ENCODE measurements around the gene ALPL.

Gene ALPL

GRCh38 chr1:21574466-21575151 lies 65.4 kb downstream of the ALPL start:
- peak in 1 of 58 donors; percentile 30 for DNase-seq

DNA sequence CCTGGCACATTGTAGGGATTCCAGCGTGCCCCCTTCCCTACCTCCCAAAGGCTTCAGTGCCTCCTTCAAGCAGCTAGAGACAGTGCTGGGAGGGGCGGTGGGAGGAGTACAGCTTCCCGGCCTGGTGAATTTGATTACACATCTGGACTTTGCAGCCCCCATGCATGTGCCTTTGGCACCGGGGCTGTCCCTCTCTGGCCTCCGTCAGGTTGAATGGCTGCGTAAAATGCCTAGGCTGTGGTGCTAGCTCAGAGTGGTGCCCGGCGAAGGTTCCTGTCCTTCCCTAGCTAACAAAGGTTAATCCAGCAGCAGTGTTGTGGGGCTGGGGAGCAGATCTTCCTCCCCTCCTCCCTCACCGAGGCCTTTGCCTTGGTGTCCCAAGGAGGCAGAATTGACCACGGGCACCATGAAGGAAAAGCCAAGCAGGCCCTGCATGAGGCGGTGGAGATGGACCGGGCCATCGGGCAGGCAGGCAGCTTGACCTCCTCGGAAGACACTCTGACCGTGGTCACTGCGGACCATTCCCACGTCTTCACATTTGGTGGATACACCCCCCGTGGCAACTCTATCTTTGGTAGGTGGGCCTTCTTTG lies 66.2 kb downstream of the ALPL start:
- DNase-seq = no peak

DNA sequence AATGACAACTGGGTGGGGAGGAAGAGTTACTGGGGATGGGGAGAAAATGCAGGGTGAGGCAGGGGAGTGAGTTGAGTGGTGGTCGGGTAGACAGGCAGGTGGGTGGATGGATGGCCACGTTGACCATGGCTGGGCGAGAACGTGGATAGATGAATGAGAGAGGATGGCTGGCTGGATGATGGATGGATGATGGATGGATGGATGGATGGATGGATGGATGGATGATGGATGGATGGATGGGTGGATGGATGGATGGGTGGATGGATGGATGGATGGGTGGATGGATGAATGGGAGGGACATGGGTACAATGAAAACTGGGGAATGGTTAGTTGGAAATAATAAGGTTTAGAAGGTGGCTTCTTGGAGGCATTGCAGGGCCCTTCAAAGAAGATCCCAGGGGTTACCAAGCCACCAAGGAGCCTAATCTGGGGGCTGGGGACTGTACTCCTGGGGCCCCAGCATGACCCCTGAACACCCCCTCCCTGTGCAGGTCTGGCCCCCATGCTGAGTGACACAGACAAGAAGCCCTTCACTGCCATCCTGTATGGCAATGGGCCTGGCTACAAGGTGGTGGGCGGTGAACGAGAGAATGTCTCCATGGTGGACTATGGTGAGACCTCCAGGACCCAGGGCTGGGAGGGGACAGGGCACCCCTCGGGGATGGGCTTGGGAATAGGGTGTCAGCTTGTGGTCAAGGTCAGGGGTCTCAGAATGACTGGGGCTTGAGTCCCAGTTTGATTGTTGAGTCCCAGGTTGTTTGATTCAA lies 67.0 kb downstream of the ALPL start:
- DNase-seq = no peak

GRCh38 chr1:21576798-21577187 lies 67.6 kb downstream of the ALPL start:
- no peak for DNase-seq

- DNase-seq = no peak
These were observed 68.1 kb downstream of the ALPL start for GRCh38 chr1:21577324-21577723.

- DNase-seq = no peak
These were observed 68.7 kb downstream of the ALPL start for GRCh38 chr1:21577933-21578332.

- DNase-seq = no peak
These were observed 70.6 kb downstream of the ALPL start for GRCh38 chr1:21579791-21580190.

GRCh38 chr1:21584096-21584495 lies 74.9 kb downstream of the ALPL start:
- no peak for DNase-seq

DNA sequence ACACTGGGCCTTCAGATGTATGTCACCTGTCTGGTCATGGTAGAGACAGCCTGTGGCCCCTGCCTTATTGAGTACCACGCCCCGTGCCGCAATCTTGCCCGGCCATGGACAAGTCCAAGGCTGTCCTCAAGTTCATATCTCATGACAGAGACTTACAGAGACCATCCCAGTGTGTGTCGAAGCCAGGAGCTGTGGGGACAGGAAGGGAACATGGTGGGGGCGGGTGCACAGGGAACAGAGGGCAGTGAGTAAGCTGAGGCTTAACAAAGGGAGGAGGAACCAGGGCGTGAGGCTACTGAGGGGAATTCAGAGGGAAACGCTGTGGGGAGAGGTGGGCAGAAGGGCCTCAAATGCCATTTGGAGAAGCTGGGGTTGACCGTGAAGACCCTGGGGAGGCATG lies 75.8 kb downstream of the ALPL start:
- no peak for DNase-seq

DNA sequence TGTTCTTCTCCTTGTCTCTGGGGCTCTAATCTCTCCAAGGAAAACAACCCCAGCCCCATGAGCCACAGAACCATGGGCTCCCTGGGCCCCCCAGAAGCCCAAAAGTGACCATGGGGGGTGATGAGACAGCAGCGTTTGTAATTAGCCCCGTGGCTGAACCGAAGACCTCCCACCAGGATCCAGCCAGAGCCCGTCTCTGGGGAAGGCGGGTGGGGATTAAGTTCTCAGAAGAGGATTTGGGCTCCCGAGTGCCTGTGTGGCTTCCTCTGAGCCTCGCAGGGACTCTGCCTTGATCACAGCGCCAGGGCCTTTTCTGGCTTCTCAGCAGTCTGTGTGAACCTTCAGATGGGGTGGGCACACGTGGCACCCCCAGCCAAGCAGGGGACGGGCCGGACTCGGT lies 77.0 kb downstream of the ALPL start:
- DNase-seq = no peak

DNA sequence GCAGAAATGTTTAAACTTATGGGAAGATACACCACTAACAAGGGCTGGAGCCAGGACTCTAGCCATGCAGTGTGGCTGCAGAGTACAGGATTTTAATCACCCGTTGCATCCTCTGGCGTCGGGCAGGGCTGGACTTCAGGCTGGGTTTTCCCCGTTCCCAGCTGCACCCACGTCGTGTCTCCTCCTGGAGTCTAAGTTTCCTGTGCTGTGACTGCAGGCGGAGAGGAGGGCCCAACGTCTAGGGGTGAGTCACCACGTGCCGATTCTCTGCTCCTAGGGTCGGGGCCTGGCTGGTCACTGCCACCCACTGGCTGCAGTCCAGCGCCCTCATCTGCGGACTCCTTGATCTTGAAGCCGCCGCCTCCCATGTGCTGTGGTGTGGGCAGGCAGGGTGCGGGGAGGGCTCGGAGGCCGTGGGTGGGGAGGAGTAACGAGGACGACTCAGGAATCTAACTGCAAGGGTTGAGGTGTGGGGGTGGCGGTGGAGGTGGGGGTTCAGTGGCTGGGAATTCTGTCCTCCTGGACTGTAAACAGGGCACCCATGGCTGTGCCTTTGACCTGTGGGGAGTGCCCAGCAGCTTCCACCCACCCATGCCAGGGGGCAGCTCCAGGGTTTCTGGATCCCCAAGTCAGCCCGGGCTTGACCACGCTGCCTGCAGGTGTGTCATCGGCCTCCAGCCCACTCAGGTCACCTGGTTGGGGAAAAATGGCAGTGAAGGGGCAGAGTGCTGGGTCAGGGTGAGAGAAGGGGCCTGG lies 77.8 kb downstream of the ALPL start:
- DNase-seq = peak in 4 of 58 donors; percentile 13 to 74 (median 22)

GRCh38 chr1:21587602-21587953 lies 78.4 kb downstream of the ALPL start:
- no peak for DNase-seq

DNA sequence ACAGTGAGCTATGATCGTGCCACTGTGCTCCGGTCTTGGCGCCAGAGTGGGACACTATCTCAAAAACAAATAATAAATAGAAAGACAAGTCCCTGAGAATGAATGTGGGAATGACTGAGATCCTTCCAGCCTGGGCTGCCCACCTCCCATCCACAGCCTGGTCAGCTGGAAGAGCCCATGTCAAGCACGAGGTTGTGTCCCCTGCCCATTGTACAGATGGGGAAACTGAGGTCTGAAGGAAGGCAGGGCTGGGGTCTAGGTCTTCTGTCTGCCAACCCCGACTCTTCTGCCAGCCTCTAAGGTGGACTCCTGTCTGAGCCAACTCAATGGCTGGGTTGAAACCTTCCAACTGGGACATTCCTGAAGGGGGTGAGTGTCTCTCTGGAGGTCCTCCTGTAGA lies 80.4 kb downstream of the ALPL start:
- no peak for DNase-seq

GRCh38 chr1:21590126-21590880 lies 81.1 kb downstream of the ALPL start:
- DNase-seq = peak in 23 of 58 donors; percentile 7 to 69 (median 25)

DNA sequence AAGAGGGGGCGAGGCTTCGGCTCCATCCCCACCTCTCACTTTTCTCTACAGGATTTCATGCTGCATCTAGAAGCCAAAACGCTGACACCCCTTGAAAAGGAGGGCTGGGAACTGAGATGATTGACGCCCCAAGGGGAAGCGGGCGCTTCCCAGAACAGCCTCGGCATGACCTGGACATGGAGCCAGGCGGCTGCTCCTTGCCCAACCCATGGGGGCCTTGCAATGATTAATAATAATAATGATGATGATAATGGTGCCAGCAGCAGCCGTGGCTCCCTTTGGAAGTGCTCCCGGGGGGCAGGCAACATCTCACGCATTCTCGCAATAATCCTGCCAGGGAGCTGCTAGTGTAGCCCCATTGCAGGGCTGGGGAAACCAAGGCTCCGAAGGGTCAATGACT lies 81.7 kb downstream of the ALPL start:
- DNase-seq = no peak

DNA sequence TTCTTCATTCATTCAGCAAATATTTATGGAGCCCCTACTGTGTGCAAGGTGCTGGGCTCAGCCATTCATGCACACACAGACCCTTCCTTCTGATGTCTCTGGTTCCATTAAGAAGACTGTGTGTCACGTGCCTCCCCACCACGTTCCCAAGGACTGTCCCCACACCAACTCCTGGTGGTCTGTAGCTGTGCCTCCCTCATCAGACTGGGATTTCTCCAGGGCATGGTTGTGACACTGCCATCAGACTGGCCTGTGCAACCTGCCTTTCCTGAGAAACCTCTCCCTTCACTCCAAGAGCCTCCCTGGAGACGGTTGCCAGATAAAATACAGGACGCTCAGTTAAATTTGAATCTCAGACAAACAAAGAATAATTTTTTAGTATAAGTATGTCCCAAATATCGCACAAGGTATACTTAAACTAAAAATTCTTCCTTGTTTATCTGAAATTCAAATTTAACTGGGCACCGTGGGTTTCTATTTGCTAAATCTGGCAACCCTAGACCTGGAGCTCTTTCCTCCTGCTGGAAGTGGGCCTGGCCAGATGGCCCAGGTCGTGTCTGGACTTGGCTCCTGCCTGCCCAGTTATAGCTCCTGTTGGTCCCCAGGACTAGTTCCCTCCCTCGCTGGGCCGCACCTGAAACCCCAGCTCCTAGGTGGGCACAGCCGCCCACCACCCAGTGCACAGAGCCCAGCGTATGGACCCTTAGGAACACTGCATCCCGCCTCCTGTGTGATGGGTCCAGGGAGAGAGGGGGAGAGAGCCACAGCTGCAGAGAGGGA lies 83.1 kb downstream of the ALPL start:
- DNase-seq = no peak

DNA sequence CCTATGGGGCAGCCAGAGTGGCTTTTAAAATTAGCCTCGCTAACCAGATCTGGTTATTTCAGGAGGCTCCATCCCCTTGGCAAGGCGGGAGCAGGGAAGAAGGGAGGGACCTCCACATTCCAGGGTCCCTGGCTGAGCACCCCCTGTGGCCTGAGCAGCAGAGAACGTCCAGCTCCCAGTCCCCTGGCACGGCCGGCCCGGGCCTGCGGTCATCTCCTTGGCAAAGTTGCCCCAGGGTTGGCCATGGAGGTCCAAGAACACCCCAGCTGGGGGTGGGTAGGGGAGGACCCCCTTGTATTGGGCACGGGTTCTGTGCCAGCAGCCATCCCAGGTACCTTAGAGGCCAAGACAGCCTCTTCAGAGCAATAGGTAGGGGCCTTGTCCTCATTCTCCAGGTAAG lies 84.0 kb downstream of the ALPL start:
- DNase-seq = no peak

- no peak for DNase-seq
These were observed 85.3 kb downstream of the ALPL start for GRCh38 chr1:21594501-21594900.

- peak in 27 of 58 donors; percentile 6 to 75 (median 31) for DNase-seq
These were observed 86.0 kb downstream of the ALPL start for GRCh38 chr1:21594935-21595897.

All from anterior cingulate cortex (tissue), 58 donors.